PC-3 (cell line): Measurements from ENCODE around the gene SERPINA6.

Experiments used
- CTCF ChIP-seq: fragments of 300-600 bp; sonication (generic); conservative IDR thresholded peaks from 2 replicates; pipeline ENCODE4 v1.5.1; 2017; ENCODE audit warnings: antibody characterized with exemption, low read depth, mild to moderate bottlenecking, low read length
- EZH2 ChIP-seq: fragments of 300-600 bp; sonication (generic); IDR thresholded peaks from one replicate; pipeline ENCODE4 v1.6.1; 2017; ENCODE audit warnings: antibody characterized with exemption, mild to moderate bottlenecking, low read length; ENCODE audit not compliant: unreplicated experiment
- EZH2phosphoT487 ChIP-seq: fragments of 300-600 bp; sonication (generic); IDR thresholded peaks from 2 replicates; pipeline ENCODE4 v1.6.1; 2018; ENCODE audit warnings: mild to moderate bottlenecking, antibody characterized with exemption, low read length, borderline replicate concordance

- TF ChIP-seq CTCF: no peak
- TF ChIP-seq EZH2: no peak
- no peak for TF ChIP-seq EZH2phosphoT487
Observed at GRCh38 chr14:94337274-94337673, 14.1 kb upstream of the SERPINA6 start.
